Activated T-helper 1 cell treated with anti-CD3 and anti-CD28 coated beads, Interleukin-12 subunit alpha, Interleukin-12 subunit beta, Interleukin-2, Interleukin-4 antibody, amounts not matched to agents 30 ng/mL and 10 ng/mL and 1 ng/mL, durations not matched to agents 14 hours and 24 hours and 36 hours (primary cell): ENCODE data around the gene COMMD6. TPM values are rescaled to one million over a fixed set of nuclear protein-coding genes. Genes with fewer than 3 reads are reported as not detected.

Experiments
- DNase-seq: peaks from one replicate; pipeline ENCODE4 v3.0.0; 2021; ENCODE audit warnings: low spot score
- H3K27ac Mint-ChIP-seq: one replicate; pipeline ENCODE4 v1.8.0; 2021; ENCODE audit warnings: mild to moderate bottlenecking, mixed read lengths
- H3K27me3 Mint-ChIP-seq: one replicate; pipeline ENCODE4 v1.8.0; 2022; ENCODE audit warnings: mild to moderate bottlenecking, moderate library complexity, mixed read lengths; ENCODE audit not compliant: insufficient read depth
- H3K36me3 Mint-ChIP-seq: one replicate; pipeline ENCODE4 v1.8.0; 2021; ENCODE audit warnings: low read depth, mixed read lengths
- H3K4me1 Mint-ChIP-seq: one replicate; pipeline ENCODE4 v1.8.0; 2021; ENCODE audit warnings: low read depth, mixed read lengths
- H3K4me3 Mint-ChIP-seq: one replicate; pipeline ENCODE4 v1.8.0; 2021; ENCODE audit warnings: mild to moderate bottlenecking, moderate library complexity, mixed read lengths
- H3K9me3 Mint-ChIP-seq: one replicate; pipeline ENCODE4 v1.8.0; 2021; ENCODE audit warnings: mixed read lengths
- intact Hi-C: fragments of 100-400 bp; cut with micrococcal nuclease; formaldehyde crosslinking; loops from one replicate; pipeline ENCODE4 v1.15.1; 2024
- total RNA-seq: library from RNA; stranded (reverse); gene quantifications from 2 replicates; pipeline ENCODE4 v1.2.3, GENCODE V29; 2022

Gene COMMD6
- total RNA-seq, 1 donor from 2014 or later, result 88.7 TPM

DNA sequence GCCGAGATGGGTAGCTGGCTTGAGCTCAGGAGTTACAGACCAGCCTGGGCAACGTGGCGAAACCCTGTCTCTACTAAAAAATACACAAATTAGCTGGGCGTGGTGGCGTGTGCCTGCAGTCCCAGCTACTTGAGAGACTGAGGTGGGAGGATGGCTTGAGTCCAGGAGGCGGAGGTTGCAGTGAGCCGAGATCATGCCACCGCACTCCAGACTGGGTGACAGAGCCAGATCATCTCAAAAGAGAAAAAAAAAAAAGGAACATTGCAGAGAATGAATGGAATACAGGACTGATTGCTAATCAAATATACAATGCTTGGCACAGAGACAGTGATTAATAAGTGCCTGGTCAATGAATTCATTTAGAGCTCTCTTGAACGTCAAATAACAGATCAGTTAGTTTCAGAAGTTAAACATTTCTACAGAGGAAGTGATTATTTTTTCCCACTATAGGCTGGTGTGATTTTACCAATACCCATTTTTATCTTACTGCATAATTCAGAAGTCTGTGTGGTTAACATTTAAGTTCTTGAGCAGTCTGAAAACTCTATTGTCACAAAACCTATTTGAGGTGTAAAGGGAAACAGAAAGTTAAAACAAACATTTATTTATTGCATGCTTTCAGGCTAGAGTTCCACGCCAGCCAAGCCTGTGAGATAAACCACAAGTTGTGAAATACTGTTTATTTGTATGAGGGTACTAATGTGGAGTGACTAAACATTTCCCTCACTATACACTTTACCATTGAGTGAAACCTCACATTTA lies 48.0 kb downstream of the COMMD6 start:
- no peak for DNase-seq
- H3K4me3 Mint-ChIP-seq, result no peak overlapping the region
- intact Hi-C loops, result loop anchor here (1.0 to 10.0 kb wide), 5 partner anchors 123 to 1787 kb away; no protein-coding TSS in a partner anchor
- peaks cover 12% of the 10 kb centered on the region for H3K27me3 Mint-ChIP-seq
- H3K9me3 Mint-ChIP-seq, result no peaks in the 10 kb centered on the region
- no peaks in the 10 kb centered on the region for H3K36me3 Mint-ChIP-seq
- H3K27ac Mint-ChIP-seq, result peak overlapping the region; percentile 20
- peaks cover 30% of the 10 kb centered on the region for H3K4me1 Mint-ChIP-seq

DNA sequence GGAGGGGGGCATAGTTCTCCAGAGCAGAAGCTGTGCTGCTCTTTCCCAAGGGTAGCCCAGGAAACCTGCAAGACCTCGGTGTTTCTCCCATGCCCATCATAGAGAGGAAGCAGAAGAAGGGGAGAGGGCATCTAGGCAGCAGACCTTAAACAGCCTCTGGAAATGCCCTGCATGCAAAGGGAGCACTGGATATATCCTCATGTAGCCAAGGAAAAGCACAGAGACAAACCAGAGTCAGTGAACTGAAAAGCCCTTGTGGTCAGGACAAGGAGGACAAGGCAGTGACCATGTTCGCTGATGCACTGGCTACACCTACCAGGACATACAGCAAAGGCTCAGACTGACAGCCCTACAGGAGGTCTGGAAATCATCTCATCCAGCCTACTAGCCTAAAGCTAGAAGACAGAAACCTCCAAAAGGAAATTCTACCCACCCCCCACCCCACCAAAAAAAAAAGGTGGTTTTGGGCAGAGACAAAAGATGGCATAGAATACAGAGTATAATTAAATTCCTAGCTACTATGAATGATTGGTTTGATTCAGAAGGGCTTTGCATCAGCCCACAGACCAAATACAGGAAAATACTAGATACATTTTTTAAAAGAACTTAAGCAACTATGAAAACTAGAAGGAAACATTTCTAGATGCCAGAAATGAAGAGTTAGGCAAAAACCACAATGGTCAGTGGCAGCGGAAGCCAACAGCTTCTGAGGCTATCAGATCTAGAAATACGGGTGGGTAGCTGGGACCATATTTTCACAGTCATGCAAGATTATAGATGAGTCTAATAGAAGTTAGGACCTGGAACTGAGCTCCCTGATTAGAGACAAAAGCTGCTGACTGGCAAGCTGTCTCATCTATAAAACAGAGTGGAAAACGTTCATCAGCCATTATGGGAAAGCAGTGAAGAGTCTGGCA lies 51.2 kb downstream of the COMMD6 start:
- Mint-ChIP-seq H3K36me3 (no peaks in the 10 kb centered on the region), H3K27ac (peak overlapping the region; percentile 46), H3K4me3 (no peak overlapping the region), H3K9me3 (no peaks in the 10 kb centered on the region), H3K4me1 (peaks cover 36% of the 10 kb centered on the region), H3K27me3 (peaks cover 14% of the 10 kb centered on the region)
- intact Hi-C loops, result loop anchor here (5.0 to 10.0 kb wide), 3 partner anchors 988 to 1784 kb away; no protein-coding TSS in a partner anchor
- DNase-seq, result no peak

DNA sequence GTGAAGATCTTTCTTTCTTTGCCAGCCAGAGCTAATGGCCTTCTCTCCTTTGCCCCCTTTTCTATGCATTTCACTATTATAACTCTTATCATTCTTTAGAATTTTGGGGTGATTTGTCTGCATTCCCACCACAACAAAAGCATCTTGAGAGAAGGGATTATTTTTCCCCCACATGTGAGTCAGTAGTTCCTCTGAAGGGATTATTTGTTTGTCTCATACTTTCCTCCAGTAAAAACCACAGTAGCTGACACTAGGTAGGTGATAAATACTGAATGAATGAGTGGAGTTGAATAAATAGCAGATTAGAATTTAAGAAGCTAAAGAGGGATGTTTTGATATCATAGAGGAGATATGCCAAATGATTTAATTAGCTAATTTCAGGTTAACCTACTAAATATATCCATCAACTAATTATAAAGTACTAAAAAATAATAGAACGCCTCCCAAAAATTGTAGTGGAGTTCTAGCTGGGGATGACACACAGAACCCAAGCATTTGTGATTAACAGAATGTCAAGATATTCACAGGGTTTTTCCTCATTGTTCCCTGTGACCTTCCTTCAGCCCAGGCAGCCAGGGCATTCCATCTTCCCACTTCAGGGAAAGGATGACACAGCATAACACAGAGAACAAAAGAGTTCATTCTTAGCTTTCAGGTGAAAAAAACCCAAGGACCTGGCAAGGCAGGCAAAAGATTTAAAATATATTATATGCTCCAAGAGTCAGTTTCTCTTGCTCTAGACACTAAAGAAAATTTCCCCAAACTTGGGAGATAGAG lies 52.2 kb downstream of the COMMD6 start:
- H3K4me1 Mint-ChIP-seq, result peaks cover 39% of the 10 kb centered on the region
- H3K4me3 Mint-ChIP-seq, result peak overlapping the region; percentile 29
- intact Hi-C loops, result loop anchor here (1.0 to 10.0 kb wide), 5 partner anchors 167 to 1783 kb away; no protein-coding TSS in a partner anchor
- no peaks in the 10 kb centered on the region for H3K36me3 Mint-ChIP-seq
- no peaks in the 10 kb centered on the region for H3K9me3 Mint-ChIP-seq
- H3K27me3 Mint-ChIP-seq, result peaks cover 22% of the 10 kb centered on the region
- no peak for DNase-seq
- peak overlapping the region; percentile 82 for H3K27ac Mint-ChIP-seq

DNA sequence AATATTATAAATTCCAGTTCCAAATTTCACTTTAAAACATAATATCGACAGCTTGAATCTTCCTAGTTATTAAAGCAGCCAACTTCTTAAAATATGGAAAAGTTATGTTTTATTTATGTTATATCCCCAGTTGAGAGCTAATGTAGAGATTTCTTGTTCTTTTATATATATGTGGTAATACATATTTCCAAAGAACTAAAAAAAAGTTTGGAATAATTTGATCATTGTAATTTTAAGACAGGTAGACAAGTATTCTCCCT lies 54.9 kb downstream of the COMMD6 start:
- peak overlapping the region; percentile 89 for H3K27ac Mint-ChIP-seq
- peaks cover 49% of the 10 kb centered on the region for H3K27me3 Mint-ChIP-seq
- H3K4me1 Mint-ChIP-seq, result peaks cover 50% of the 10 kb centered on the region
- H3K4me3 Mint-ChIP-seq, result peak overlapping the region; percentile 99
- no peaks in the 10 kb centered on the region for H3K9me3 Mint-ChIP-seq
- intact Hi-C loops, result loop anchor here (1.0 to 10.0 kb wide), 7 partner anchors 55 to 1350 kb away; partner anchors contain the start of genes COMMD6, KLF12, LMO7 and UCHL3
- DNase-seq, result no peak
- H3K36me3 Mint-ChIP-seq, result no peaks in the 10 kb centered on the region

DNA sequence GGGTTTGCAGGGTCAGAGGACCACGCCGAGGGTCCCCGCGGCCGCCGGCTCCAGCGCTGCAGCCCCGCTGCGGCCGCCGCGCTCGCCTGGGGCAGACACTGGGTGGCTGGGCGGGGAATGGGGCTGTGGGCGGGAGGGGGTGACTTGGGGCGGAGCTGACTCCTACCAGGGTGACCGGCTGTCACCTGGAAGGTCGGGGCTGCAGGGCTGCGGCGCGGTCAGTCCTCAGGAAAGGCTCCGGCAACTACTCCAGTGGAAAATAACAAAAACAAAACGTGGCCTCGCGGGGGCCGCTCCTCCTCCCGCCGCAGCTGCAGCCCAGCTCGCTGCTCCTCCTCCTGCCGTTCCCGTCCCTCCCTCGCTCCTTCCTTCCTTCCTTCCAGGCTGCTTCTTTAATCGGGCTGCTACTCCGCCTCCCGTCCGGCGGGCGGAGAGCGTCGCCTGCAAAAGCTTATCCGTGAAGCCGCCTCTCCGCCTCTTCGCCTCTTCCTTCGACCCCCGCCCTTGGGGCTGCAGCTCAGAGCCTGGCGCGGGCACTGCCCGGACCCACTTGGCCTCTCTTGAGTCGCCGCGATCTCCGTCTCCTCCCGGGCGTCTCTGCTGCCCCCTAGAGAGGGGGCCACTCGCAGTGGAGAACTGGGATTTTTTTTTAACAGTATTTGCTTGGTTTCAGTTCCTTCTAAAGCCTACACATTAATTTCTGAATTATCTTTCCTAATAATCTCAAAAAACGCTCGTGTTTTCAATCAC lies 55.4 kb downstream of the COMMD6 start, which contains the start of gene TBC1D4:
TBC1D4 (minus strand) TSS at position 100 of the 750 bp plus-strand sequence. CDS start 402 bp downstream, outside the sequence.
- H3K9me3 Mint-ChIP-seq, result no peaks in the 10 kb centered on the region
- H3K27me3 Mint-ChIP-seq, result peaks cover 49% of the 10 kb centered on the region
- H3K4me3 Mint-ChIP-seq, result peak within 1 kb of the TSS; percentile 99
- intact Hi-C loops, result loop anchor here (1.0 to 10.0 kb wide), 7 partner anchors 55 to 1350 kb away; partner anchors contain the start of genes COMMD6, KLF12, LMO7 and UCHL3
- H3K4me1 Mint-ChIP-seq, result peaks cover 45% of the 10 kb centered on the region
- DNase-seq, result peak; percentile 40
- peak within 1 kb of the TSS; percentile 89 for H3K27ac Mint-ChIP-seq
- no peaks in the 10 kb centered on the region for H3K36me3 Mint-ChIP-seq

DNA sequence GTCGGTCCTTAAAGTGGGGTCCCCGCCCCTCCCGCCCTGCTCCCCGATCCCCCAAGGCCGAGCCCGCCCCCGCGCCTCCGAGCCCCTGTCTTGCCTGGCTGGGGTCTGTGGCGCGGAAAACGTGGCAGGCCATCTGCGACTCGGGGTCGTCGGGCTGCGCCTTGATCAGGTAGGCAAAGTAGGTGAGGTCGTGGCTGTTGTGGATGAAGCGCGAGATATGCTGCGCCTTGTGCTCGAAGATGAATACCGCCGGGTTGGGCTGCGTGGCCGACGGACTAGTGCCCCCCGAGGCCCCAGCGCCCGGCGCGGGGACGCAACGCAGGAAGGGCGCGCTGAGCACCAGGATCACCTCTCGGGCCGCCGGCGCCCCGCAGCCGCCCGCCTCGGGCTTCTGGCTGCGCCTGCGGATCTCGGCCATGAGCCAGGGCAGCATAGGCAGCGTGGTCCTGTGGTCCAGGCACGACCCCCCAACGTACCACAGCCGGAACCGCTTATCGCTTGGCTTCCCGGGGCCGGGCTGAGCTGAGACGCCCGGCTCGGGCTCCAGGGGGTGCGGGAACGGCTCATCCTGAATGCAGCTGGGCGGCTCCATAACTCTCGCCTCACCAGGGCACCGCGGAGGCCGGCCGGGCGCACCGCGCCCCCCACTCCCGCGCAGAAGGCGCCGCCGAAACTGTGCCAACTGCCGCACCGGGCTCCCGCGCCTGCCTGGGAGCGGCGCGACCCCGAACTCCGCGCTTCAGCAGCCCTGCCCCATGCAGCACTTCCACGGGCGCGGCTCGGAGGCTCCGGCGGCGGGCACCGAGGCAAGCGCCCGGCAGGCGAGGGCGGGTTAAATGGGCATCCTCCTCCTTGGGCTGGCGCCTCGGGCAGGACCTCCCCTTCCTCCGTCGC lies 56.2 kb downstream of the COMMD6 start:
- peaks cover 37% of the 10 kb centered on the region for H3K4me1 Mint-ChIP-seq

DNA sequence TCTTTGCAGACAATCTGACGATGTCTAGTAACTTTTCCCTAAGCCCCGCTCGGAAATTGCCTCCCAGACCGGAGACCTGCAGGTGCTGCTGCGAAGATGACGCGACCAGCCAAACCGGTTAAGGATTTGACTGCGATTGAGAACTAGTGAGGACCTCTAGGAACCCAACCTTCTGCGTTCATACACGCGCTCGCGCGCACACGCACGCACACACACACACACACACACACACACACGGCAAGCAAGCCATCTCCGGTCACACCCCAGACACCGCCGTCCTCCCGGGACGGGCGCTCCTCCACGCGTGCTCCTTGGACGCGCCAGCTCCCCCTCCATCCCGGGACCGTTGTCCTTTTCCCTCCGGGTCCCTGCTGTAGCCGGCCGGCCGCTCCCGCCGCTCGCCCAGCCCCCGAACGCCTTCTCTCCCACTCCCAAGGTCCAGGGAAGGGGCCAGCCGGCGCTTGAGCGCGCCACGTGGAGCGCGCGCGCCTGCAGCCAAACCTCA lies 56.9 kb downstream of the COMMD6 start:
- Mint-ChIP-seq H3K36me3 (no peaks in the 10 kb centered on the region), H3K27ac (peak overlapping the region; percentile 76), H3K4me1 (peaks cover 30% of the 10 kb centered on the region), H3K4me3 (peak overlapping the region; percentile 90), H3K9me3 (no peaks in the 10 kb centered on the region), H3K27me3 (peaks cover 49% of the 10 kb centered on the region)
- peak; percentile 12 for DNase-seq
- intact Hi-C loops, result loop anchor here (5.0 to 10.0 kb wide), 3 partner anchors 157 to 1348 kb away; partner anchors contain the start of genes KLF12 and LMO7

More for the DNA sequence above, 56.2 kb downstream of the COMMD6 start:
- no peaks in the 10 kb centered on the region for H3K36me3 Mint-ChIP-seq
- no peaks in the 10 kb centered on the region for H3K9me3 Mint-ChIP-seq
- intact Hi-C loops, result loop anchor here (1.0 to 10.0 kb wide), 7 partner anchors 56 to 1349 kb away; partner anchors contain the start of genes COMMD6, KLF12, LMO7 and UCHL3
- DNase-seq, result no peak
- H3K27ac Mint-ChIP-seq, result peak overlapping the region; percentile 76
- peaks cover 49% of the 10 kb centered on the region for H3K27me3 Mint-ChIP-seq
- H3K4me3 Mint-ChIP-seq, result peak overlapping the region; percentile 90

DNA sequence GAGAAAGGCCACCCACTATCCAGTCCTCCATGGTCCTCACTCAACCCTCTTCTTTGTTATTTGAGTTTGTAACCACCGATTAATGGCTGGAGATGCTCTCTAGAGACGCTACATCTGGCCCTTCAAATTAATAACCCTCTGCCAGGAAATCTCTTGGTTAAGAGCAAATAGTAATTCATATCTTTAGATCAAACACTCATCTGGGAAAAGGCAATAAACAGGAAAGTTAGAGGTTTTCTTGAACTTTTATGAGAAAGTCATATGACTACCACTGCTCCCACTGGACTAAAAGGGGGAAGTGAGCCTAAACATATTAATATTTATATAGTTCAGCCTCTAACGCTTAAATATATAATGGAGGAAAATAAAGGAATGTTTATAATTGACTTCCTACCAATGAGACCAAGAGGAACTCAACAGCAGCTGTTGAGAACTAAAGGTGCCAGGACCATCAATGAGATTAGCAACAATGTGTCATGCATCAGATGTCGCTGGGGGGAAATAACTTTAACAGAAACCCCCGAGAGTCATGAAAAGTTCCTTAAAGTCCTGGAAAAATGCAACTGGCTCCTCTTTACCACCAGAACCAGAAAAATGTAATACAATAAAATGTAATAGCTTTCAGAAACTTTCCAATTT lies 58.4 kb downstream of the COMMD6 start:
- H3K36me3 Mint-ChIP-seq, result no peaks in the 10 kb centered on the region
- peak overlapping the region; percentile 90 for H3K4me3 Mint-ChIP-seq
- H3K27ac Mint-ChIP-seq, result no peak overlapping the region
- intact Hi-C loops, result no loop called here
- H3K27me3 Mint-ChIP-seq, result peaks cover 49% of the 10 kb centered on the region
- H3K9me3 Mint-ChIP-seq, result no peaks in the 10 kb centered on the region
- no peak for DNase-seq
- peaks cover 21% of the 10 kb centered on the region for H3K4me1 Mint-ChIP-seq

DNA sequence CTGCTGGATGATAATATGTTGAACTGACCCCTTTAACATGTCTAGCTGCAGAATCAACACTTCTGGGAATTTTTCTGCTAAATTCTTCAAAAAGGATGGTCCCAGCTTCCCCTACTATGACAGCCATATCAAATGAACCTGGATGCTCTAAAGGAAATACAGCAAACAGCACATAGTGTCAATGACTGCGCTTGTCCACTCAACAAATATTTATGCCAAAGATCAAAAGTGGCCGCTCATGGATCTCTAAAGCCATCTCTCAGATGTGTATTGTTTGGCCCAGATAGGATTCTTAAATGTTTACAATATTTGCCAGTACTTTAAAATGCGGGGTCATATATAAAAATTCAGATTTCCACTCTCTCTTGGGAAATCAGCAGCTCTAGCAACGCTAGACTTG lies 59.0 kb downstream of the COMMD6 start:
- H3K4me1 Mint-ChIP-seq, result peaks cover 21% of the 10 kb centered on the region
- no peaks in the 10 kb centered on the region for H3K9me3 Mint-ChIP-seq
- no peak overlapping the region for H3K4me3 Mint-ChIP-seq
- no peaks in the 10 kb centered on the region for H3K36me3 Mint-ChIP-seq
- no peak for DNase-seq
- H3K27me3 Mint-ChIP-seq, result peaks cover 49% of the 10 kb centered on the region
- intact Hi-C loops, result no loop called here
- no peak overlapping the region for H3K27ac Mint-ChIP-seq
